ENCODE results near the gene SELENON.

SELENON gene

GRCh38 chr1:25799935-25800702 is at the start of gene SELENON:
Gene SELENON (plus strand): TSS chr1:25800193. CDS start chr1:25800231, 38 bp downstream.
- DNase-seq (ENCODE audit: low read depth, low spot score), result no peak

GRCh38 chr1:25750923-25751605 is 48.9 kb upstream of the SELENON start:
- no peak for DNase-seq (ENCODE audit: low read depth, low spot score)

GRCh38 chr1:25754470-25755181 is 45.4 kb upstream of the SELENON start:
- no peak for DNase-seq (ENCODE audit: low read depth, low spot score)

- DNase-seq (ENCODE audit: low read depth, low spot score), result no peak
These were observed 44.4 kb upstream of the SELENON start for GRCh38 chr1:25755475-25756125.

- no peak for DNase-seq (ENCODE audit: low read depth, low spot score)
These were observed 43.8 kb upstream of the SELENON start for GRCh38 chr1:25756215-25756614.

GRCh38 chr1:25757151-25757845 is 42.7 kb upstream of the SELENON start:
- no peak for DNase-seq (ENCODE audit: low read depth, low spot score)

- DNase-seq (ENCODE audit: low read depth, low spot score), result no peak
These were observed 42.2 kb upstream of the SELENON start for GRCh38 chr1:25757846-25758185.

GRCh38 chr1:25758466-25759070 is 41.4 kb upstream of the SELENON start:
- no peak for DNase-seq (ENCODE audit: low read depth, low spot score)

- DNase-seq (ENCODE audit: low read depth, low spot score), result no peak
These were observed 39.8 kb upstream of the SELENON start for GRCh38 chr1:25760122-25760719.

- no peak for DNase-seq (ENCODE audit: low read depth, low spot score)
These were observed 39.1 kb upstream of the SELENON start for GRCh38 chr1:25760871-25761270.

- no peak for DNase-seq (ENCODE audit: low read depth, low spot score)
These were observed 36.5 kb upstream of the SELENON start for GRCh38 chr1:25763493-25763892.

- no peak for DNase-seq (ENCODE audit: low read depth, low spot score)
These were observed 34.7 kb upstream of the SELENON start for GRCh38 chr1:25765136-25765922.

- DNase-seq (ENCODE audit: low read depth, low spot score), result no peak
These were observed 33.9 kb upstream of the SELENON start for GRCh38 chr1:25765923-25766589.

- no peak for DNase-seq (ENCODE audit: low read depth, low spot score)
These were observed 33.1 kb upstream of the SELENON start for GRCh38 chr1:25766721-25767436.

- no peak for DNase-seq (ENCODE audit: low read depth, low spot score)
These were observed 32.6 kb upstream of the SELENON start for GRCh38 chr1:25767437-25767770.

- DNase-seq (ENCODE audit: low read depth, low spot score), result no peak
These were observed 31.0 kb upstream of the SELENON start for GRCh38 chr1:25768999-25769398.

- no peak for DNase-seq (ENCODE audit: low read depth, low spot score)
These were observed 30.2 kb upstream of the SELENON start for GRCh38 chr1:25769625-25770383.
